Transverse colon (tissue), 4 donors: Measurements from ENCODE around the gene CHIT1. TPM values are rescaled to one million over a fixed set of nuclear protein-coding genes. Genes with fewer than 3 reads are reported as not detected.

ENCODE experiments used
- DNase-seq: peaks from one replicate; pipeline ENCODE4 v3.0.0-alpha.2; 2019
- H3K27ac ChIP-seq, 4 donors: fragments of 200-600 bp; sonication (generic); 2 replicates each; pipeline ENCODE4 v1.5.1; 2016 to 2018; ENCODE audit warnings: inconsistent platforms in 4 of 4
- H3K27me3 ChIP-seq: fragments of 200-600 bp; sonication (generic); 2 replicates; pipeline ENCODE4 v1.5.1; 2017; ENCODE audit warnings: inconsistent platforms
- H3K36me3 ChIP-seq, 4 donors: fragments of 200-600 bp; sonication (generic); 2 replicates each; pipeline ENCODE4 v1.5.1; 2017 to 2019; ENCODE audit warnings: inconsistent platforms in 4 of 4
- H3K4me1 ChIP-seq, 4 donors: fragments of 200-600 bp; sonication (generic); 2 replicates each; pipeline ENCODE4 v1.5.1; 2017 to 2020; ENCODE audit warnings: inconsistent platforms in 4 of 4
- H3K4me3 ChIP-seq, 4 donors: fragments of 200-600 bp; sonication (generic); 1 replicate in 1 of 4; 2 replicates in 3 of 4; pipeline versions ENCODE4 v1.5.1 to v1.6.1; 2017 to 2019; ENCODE audit warnings: inconsistent platforms in 4 of 4
- H3K9me3 ChIP-seq, 2 donors: fragments of 200-600 bp; sonication (generic); 2 replicates each; pipeline ENCODE4 v1.5.1; 2017 to 2019; ENCODE audit warnings: inconsistent platforms in 2 of 2
- EP300 ChIP-seq: sonication (generic); formaldehyde crosslinking; IDR thresholded peaks from one replicate; pipeline ENCODE4 v1.6.1; 2017; ENCODE audit warnings: antibody characterized with exemption, low read depth
- POLR2A ChIP-seq: fragments of 450-650 bp; IDR thresholded peaks from one replicate; pipeline ENCODE4 v1.6.1; 2016; ENCODE audit warnings: antibody characterized with exemption, mild to moderate bottlenecking, moderate library complexity
- POLR2AphosphoS5 ChIP-seq, 3 donors: sonication (generic); formaldehyde crosslinking; IDR thresholded peaks; one replicate each; pipeline ENCODE4 v1.6.1; 2016; ENCODE audit warnings: antibody characterized with exemption in 3 of 3
- WGBS, 2 donors: methylation state at CpG; one replicate each; pipeline ENCODE4 v1.1.5; 2018; ENCODE audit warnings: low coverage in 1 of 2; 5-methylcytosine and 5-hydroxymethylcytosine counted together
- in situ Hi-C, 4 donors: fragments of 200-750 bp; cut with MboI; loops; one replicate each; pipeline versions ENCODE4 v1.15.0 to v1.15.1; 2017; ENCODE audit warnings: low sequenced_read_pairs in 3 of 4, low pct_ligation_motif_present in 1 of 4, low pct_unique_long_range_greater_than_20kb in 1 of 4
- intact Hi-C: fragments of 100-400 bp; cut with DNase I; formaldehyde crosslinking; loops from one replicate; pipeline ENCODE4 v1.15.1; 2023; ENCODE audit warnings: low total_unique reads
- total RNA-seq, 4 donors: library from RNA; depleted of rRNA; stranded (reverse); fragments of >200 nt; gene quantifications; one replicate each; pipeline ENCODE4 v1.1.0, GENCODE V29; 2016
- TF ChIP-seq, protein P1 (sequence below), 5 experiments: fragments of 200-600 bp in 3 of 5; fragments of 450-650 bp in 2 of 5; sonication (generic) in 3 of 5; IDR thresholded peaks; 1 replicate in 2 of 5; 2 replicates in 3 of 5; pipeline ENCODE4 v1.5.1; 2016 to 2017; ENCODE audit warnings: antibody characterized with exemption in 5 of 5, inconsistent platforms in 3 of 5, mild to moderate bottlenecking in 2 of 5, moderate library complexity in 1 of 5

Gene CHIT1
- total RNA-seq, 4 donors from 2014 or later: 0.79 TPM; not detected in 3

DNA sequence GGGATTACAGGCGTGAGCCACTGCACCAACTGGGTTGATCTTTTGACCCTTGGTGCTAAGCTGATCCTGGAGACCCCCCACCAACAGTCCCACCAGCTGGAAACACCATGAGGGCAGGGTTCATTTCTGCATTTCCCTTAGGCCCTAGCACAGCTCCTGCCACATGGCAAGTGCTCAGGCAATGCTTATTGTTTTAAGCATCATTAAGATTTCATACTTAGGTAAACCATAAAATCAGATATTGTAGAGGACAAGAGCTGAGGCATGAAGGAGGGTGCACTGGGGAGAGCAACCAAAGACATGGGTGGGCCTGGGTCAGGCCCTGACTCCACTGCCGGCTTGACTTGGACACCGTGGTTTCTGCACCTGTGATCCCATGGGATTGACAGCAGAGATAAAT is 17.7 kb downstream of the CHIT1 start:
- H3K27ac ChIP-seq: no peak overlapping the region
- intact Hi-C loops: no loop called here
- H3K36me3 ChIP-seq: no peaks in the 10 kb centered on the region
- WGBS, 2 donors: 85% methylated on average over 3 of the region's 3 CpGs; no CpG with 5 or more reads in 1 of the 2 donors
- no peaks in the 10 kb centered on the region for H3K4me1 ChIP-seq
- H3K9me3 ChIP-seq: no peaks in the 10 kb centered on the region
- in situ Hi-C loops: loop anchor here in 3 of 4 donors (10.0 kb wide), 2 partner anchors 97 to 177 kb away; no protein-coding TSS in a partner anchor
- H3K27me3 ChIP-seq: peaks cover 3% of the 10 kb centered on the region
- H3K4me3 ChIP-seq: no peak overlapping the region
- DNase-seq: no peak
- TF ChIP-seq POLR2A: no peak
- TF ChIP-seq, protein P1, sequence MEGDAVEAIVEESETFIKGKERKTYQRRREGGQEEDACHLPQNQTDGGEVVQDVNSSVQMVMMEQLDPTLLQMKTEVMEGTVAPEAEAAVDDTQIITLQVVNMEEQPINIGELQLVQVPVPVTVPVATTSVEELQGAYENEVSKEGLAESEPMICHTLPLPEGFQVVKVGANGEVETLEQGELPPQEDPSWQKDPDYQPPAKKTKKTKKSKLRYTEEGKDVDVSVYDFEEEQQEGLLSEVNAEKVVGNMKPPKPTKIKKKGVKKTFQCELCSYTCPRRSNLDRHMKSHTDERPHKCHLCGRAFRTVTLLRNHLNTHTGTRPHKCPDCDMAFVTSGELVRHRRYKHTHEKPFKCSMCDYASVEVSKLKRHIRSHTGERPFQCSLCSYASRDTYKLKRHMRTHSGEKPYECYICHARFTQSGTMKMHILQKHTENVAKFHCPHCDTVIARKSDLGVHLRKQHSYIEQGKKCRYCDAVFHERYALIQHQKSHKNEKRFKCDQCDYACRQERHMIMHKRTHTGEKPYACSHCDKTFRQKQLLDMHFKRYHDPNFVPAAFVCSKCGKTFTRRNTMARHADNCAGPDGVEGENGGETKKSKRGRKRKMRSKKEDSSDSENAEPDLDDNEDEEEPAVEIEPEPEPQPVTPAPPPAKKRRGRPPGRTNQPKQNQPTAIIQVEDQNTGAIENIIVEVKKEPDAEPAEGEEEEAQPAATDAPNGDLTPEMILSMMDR (IDR thresholded peaks at IDR 0.05): no peak
- TF ChIP-seq EP300: no peak

DNA sequence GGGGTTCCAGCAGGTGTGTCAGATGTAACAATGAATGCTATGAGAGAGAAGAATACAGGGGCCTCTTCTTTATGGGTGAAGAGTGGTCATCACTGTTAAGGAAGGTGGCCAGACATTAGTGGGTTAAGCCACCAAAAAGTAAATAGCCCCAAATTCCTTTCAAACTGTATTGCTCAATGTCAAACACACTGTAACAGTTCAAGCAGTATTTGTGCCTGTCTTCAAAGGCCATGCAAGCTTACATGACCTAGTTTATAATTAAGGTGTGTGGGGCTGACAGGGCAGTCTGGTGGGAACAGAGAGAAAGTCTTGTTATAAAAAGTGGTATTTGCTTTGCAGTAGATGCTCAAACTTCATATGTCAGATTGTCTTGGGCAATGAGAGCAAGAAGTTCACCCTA is 18.5 kb downstream of the CHIT1 start:
- Histone ChIP-seq H3K27ac (no peak overlapping the region), H3K9me3 (no peaks in the 10 kb centered on the region), H3K4me3 (no peak overlapping the region), H3K4me1 (no peaks in the 10 kb centered on the region), H3K36me3 (no peaks in the 10 kb centered on the region), H3K27me3 (no peaks in the 10 kb centered on the region)
- no peak for DNase-seq
- intact Hi-C loops (no loop called here), in situ Hi-C loops (loop anchor here in 3 of 4 donors (10.0 kb wide), 2 partner anchors 96 to 176 kb away; no protein-coding TSS in a partner anchor)
- TF ChIP-seq EP300: no peak
- TF ChIP-seq POLR2AphosphoS5 (IDR thresholded peaks at IDR 0.05): no peak
- no peak for TF ChIP-seq POLR2A
- TF ChIP-seq, protein P1 (IDR thresholded peaks at IDR 0.05): no peak

DNA sequence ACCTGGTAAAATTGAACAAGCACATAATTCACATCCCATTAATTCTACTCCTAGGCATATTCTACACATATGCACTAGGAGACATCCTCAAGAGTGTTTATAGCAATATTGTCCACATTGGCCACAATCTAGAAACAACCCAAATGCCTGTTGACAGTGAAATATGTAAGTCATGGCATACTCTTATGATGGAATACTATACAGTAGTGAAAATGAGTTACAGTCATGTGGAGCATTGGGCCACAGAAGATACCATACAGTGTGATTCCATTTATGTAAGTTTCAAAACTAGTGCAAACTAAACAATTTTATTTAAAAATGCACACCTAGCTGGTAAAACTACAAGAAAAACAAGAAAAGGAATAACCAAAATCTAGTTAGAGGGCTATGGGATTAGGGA is 19.1 kb downstream of the CHIT1 start:
- Histone ChIP-seq H3K9me3 (no peaks in the 10 kb centered on the region), H3K27me3 (no peaks in the 10 kb centered on the region), H3K4me3 (no peak overlapping the region), H3K36me3 (no peaks in the 10 kb centered on the region), H3K27ac (no peak overlapping the region), H3K4me1 (no peaks in the 10 kb centered on the region)
- intact Hi-C loops (no loop called here), in situ Hi-C loops (loop anchor here in 3 of 4 donors (10.0 kb wide), 2 partner anchors 96 to 176 kb away; no protein-coding TSS in a partner anchor)
- TF ChIP-seq EP300 (no peak), POLR2A (no peak), POLR2AphosphoS5 (IDR thresholded peaks at IDR 0.05) (no peak)
- TF ChIP-seq, protein P1 (IDR thresholded peaks at IDR 0.05): no peak
- no peak for DNase-seq

DNA sequence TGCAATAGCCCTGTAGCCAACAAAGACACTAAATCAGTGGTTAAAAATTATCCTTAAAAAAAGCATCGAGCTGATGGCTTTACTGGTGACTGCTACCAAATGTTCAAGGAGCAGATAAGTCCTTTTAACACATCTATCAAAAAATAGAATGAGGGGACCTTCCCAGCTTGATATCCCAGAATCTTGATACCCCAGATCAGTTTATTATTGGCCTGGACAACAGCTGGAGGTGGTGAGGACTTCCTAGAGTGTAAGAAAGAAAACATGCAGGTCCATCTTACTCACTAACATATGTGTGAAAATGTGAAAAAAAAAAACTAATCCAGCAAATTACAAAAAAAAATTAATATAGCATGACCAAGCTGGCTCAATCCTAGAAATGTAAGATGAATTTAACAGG is 21.3 kb downstream of the CHIT1 start:
- no peaks in the 10 kb centered on the region for H3K27me3 ChIP-seq
- no peak overlapping the region for H3K4me3 ChIP-seq
- in situ Hi-C loops: no loop called here
- H3K9me3 ChIP-seq: no peaks in the 10 kb centered on the region
- no peaks in the 10 kb centered on the region for H3K4me1 ChIP-seq
- DNase-seq: no peak
- no peaks in the 10 kb centered on the region for H3K36me3 ChIP-seq
- no peak overlapping the region for H3K27ac ChIP-seq
- TF ChIP-seq POLR2AphosphoS5 (IDR thresholded peaks at IDR 0.05): no peak
- no peak for TF ChIP-seq POLR2A
- no peak for TF ChIP-seq EP300
- 50 to 77% methylated on average over 1 of the region's 1 CpG for WGBS, 2 donors
- intact Hi-C loops: no loop called here

DNA sequence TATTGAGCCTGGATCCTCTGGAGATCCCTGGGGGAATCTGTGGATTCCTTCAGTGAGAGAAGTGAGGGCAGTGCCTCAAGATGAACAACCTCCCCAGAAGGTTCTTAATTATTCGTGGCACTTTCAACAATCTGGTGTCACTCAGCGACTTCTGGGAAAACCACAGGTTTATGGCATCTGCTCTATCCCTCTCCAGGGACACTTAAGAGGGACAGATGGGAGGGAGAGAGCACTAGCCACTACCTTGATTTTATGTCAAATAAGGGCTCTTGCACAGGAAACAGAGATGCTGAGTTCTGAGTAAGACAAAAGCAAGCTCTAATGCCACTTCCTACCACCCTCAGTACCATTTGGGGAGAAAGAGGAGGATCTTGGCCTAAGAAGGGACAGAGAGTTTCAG is 21.7 kb downstream of the CHIT1 start:
- WGBS, 2 donors: 60 to 63% methylated on average over 1 to 2 of the region's 2 CpGs

More for the DNA sequence above, 21.7 kb downstream of the CHIT1 start:
- no peaks in the 10 kb centered on the region for H3K36me3 ChIP-seq
- H3K4me3 ChIP-seq: no peak overlapping the region
- no peaks in the 10 kb centered on the region for H3K9me3 ChIP-seq
- no peak for DNase-seq
- peaks cover 0 to 2% (median 0%) of the 10 kb centered on the region in 4 donors for H3K4me1 ChIP-seq
- H3K27me3 ChIP-seq: no peaks in the 10 kb centered on the region
- intact Hi-C loops: no loop called here
- no peak for TF ChIP-seq POLR2AphosphoS5 (IDR thresholded peaks at IDR 0.05)
- TF ChIP-seq EP300: no peak
- no peak for TF ChIP-seq POLR2A
- TF ChIP-seq, protein P1 (IDR thresholded peaks at IDR 0.05): no peak
- H3K27ac ChIP-seq: no peak overlapping the region
- in situ Hi-C loops: no loop called here
